ENCODE data around the gene MAPK6.
"Not testable (repeated sequence)": the region's sequence is repeated elsewhere in the genome, so short reads cannot be mapped to it uniquely, and the experiment has no call there.

The MAPK6 gene

DNA sequence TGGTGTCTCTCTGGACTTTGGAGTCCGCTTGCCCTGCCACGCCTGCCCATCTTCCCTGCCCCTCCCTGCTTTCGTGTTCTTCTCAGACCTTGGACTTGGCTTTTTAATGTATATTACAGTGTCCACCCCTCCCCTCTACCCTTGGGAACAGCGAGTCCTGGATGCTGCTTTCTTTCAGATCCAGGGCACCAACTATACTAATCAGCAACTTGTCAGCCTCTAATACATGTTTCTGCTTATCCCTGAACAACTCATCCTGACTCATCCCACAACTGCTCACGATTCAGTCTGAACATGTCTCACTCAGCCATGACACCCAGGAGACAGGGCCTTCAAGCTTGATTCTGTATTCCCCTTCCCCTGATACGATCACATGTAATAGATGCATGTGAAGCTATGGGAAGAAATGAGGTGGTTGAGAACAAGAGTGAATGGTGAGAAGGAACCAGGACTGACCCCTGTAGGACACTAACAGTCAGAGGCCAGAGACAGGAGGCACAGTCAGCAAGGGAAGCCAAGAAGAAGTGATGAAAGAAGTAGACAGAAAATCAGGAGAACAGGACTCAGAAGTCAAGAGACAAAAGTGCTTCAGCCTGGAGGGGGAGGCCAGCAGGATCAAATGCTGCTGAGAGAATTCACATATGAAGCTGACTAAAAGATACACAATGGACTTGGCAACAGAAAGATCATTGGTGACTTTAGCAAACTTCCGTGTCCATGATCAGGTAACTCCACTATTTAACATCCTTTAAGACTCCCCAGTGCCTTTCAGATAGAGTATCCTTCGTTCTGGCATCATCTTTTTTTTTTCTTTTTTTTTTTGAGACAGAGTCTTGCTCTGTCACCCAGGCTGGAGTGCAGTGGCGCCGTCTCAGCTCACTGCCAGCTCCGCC is 58.1 kb downstream of the MAPK6 start:
- DNase-seq (ENCODE audit: insufficient read length, low spot score) (peak; percentile 35), FAIRE-seq (no peak)
- TF ChIP-seq POLR2A (IDR thresholded peaks at IDR 0.05; ENCODE audit: low read depth, low read length): no peak

DNA sequence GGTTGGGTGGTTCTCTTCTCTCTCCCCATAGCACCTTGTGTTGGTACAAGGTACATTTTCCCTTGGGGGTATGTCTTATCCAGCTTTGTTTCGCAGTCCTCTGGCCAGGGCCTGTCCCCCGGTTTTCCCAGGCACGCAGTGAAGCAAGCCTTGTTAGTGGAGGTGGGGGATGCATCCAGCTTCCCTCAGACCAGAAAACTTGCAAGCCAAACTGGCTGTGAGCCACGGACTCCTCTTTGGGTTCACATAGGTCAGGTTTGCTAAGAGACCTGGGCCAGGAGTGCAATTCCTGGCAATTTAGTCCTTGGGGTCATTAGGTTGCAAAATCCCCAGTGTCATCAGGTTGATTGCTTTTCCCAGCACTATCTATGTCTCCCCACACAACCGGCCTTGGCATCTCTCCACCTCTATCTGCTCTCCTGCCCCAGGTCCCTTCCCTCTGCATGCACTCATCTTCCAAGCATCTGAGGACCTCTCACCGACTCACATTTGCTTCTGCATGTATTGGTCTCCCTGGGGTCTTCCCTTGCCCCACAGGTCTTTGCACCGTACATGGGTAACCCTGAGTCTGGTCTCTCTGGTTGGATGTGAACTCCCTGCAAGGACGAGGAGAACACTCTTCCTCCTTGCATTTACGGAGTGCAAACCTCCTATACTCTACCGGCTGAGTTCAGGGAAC is 59.3 kb downstream of the MAPK6 start:
- DNase-seq (ENCODE audit: insufficient read length, low spot score) (no peak), FAIRE-seq (no peak)
- TF ChIP-seq POLR2A (IDR thresholded peaks at IDR 0.05; ENCODE audit: low read depth, low read length): no peak

DNA sequence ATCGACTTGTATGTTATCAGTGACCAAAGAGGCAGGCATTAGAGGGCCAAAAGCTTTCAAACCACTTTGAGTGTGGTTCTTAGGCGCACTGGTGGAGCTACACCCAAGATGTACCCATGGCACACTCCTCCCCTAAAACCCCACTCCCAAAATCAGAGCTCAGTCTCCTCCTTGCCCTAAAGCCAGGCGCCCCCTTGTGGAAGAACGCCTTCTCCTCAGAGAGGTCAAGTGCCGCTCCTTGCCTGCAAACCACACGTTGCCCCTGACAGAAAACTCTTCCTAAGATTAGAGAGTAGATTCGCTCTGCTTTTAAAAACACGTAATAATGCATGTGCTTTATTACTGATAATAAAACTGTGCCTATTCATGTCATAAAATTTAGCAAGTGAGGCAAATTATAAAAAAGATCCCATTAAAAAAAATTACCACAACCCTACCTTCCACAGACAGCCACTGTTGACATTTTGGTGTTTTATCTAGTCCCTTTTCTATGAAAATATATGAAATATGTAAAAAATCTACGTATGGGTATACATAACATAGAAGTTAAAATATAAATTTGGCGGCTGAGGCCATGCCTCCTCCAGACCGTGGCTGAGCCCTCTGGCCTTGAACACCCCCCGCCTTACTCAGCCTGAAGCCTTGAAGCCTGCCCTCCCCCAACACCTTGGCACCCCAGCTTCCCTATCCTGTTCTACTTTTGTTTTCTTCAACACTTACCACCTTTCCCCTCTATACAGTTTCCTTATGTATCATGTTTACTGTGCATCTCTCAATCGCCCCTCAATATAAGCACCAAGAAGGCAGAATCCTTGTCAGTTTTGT is 60.1 kb downstream of the MAPK6 start:
- no peak for FAIRE-seq
- TF ChIP-seq POLR2A (IDR thresholded peaks at IDR 0.05; ENCODE audit: low read depth, low read length): no peak
- no peak for DNase-seq (ENCODE audit: insufficient read length, low spot score)

DNA sequence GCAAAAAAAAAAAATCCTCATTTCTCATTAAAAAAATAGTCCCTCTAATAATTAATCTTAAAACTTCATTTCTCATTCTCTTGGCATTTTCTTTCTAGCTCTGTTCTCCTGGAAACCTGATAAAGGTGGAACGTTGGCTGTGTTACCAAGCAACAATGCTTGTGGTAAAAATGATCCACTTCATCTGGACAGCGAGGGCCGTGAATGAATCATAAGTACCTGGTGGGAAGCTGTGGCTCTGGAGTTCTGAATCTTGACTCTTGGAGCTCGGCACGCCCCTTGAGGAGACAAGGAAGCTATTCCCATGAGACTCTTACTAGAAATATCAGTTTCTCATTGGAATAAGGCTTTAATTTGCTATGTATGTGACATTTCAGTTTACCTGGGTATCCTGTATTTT is 61.0 kb downstream of the MAPK6 start:
- DNase-seq (ENCODE audit: insufficient read length, low spot score) (no peak), FAIRE-seq (no peak)
- no peak for TF ChIP-seq POLR2A (IDR thresholded peaks at IDR 0.05; ENCODE audit: low read depth, low read length)

DNA sequence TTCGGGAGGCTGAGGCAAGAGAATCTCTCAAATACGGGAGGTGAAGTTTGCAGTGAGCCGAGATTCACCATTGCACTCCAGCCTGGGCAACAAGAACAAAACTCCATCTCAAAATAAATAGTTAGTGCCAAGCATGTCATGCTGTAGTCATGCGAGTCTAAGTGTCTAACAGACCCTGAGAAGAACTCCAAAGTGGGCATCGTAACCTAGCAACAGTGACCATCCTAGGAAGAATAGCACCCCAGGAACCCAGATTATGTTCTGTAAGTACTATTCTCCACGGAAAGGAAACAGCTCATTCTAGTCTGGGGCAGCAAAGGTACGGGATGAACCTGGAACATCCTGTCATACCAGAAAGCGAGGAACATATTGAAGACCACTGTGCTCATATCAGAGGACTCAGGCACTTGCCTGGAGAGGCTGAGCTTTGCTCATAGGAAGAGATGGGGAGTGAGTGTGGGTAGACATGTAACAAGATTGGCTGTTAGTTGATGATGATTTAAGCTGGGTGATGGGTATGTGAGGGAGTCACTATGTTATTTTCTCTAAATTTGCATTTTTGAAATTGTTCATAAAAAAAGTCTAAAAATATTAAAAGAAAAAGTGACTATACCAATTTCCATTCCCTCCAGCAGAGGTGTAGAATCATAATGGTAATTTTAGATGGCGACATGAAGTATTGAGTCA is 61.8 kb downstream of the MAPK6 start:
- no peak for DNase-seq (ENCODE audit: insufficient read length, low spot score)
- no peak for FAIRE-seq
- TF ChIP-seq POLR2A (IDR thresholded peaks at IDR 0.05; ENCODE audit: low read depth, low read length): no peak

DNA sequence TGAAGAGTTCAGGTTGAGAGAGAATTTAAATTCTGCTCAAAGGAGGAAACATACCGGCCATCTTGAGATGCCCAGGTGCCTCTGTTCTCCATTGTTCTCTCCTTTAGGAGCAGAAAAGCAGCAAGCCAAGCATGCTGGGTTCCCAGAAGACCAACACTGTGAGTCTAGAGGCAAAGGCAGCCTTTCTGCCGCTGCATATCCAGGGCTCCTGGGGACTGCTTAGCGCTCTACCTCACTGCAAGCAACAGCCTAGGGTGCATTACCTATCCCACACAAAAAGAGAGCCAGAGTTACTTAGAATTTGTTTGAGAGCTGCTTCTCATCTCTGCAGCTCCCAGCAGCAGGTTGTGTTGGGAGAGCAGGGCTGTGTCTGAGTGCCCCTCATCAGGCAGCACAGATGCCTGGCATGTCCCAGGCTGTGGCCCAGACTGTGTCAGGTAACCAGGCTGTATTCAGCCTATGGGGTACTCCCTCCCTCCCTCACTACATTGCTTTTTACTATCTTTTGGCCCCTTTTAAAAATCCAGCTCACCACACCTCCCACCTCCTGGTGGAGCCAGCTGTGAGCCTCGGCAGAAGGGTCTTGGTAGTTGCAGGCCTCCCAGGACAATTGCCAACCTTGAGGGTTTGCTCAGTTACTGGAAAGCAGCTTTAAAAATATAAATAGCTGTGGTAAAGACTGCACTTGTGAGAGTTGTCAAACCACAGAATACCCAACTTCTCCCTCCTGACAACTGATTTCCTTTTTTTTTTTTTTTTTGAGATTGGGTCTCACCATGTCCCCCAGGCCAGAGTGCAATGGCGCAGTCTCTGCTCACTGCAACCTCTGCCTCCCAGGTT is 63.4 kb downstream of the MAPK6 start:
- no peak for DNase-seq (ENCODE audit: insufficient read length, low spot score)
- TF ChIP-seq POLR2A (IDR thresholded peaks at IDR 0.05; ENCODE audit: low read depth, low read length): no peak
- no peak for FAIRE-seq

DNA sequence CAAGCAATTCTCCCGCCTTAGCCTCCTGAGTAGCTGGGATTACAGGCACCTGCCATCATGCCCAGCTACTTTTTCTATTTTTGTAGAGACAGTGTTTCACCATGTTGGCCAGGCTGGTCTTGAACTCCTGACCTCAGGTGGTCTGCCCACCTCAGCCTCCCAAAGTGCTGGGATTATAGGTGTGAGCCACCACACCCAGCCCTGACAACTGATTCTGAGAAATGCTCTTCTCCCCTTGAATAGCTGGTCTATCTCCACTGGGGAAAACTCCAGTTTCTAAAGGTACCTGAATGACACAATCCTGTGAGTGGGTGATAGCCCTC is 64.0 kb downstream of the MAPK6 start:
- not testable (repeated sequence) for FAIRE-seq; DNase-seq (ENCODE audit: insufficient read length, low spot score)

DNA sequence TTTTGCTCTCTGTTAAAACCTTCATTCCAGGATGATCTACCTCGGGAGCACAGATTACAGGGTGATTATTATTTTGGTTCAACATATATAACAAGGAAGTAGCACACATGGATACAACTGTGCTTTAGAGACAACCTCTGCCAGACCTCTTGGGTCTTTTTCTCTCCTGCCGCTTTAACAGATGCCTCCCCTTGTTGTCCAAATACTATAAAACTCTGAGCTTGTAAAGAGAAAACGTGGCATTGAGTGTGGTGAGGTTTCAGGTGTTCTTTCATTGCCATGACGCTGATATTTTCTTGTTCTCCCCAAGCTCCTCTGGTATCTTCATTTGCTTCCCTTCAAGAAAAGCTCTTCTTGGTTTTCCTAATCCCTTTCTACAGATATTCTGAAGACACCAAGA is 64.6 kb downstream of the MAPK6 start:
- FAIRE-seq (no peak), DNase-seq (ENCODE audit: insufficient read length, low spot score) (no peak)
- TF ChIP-seq POLR2A (IDR thresholded peaks at IDR 0.05; ENCODE audit: low read depth, low read length): no peak

DNA sequence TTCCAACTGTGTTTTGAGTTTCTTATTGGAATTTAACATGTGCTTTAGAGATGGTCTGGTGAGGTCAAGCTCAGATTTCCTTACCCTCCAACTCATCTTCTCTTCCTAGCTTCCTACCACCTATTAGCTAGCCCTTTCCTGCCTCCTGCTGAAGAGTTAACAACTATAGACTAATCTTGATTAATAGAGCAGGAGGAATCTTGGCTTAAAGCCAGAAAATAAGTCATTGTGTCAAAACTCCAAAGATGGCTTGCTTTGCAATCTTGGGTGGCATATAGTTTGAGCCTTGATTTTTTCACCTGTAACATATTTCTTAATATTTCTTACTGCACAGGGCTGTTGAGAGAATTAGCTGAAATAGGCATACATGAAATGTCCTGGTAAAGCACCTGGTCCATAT is 66.3 kb downstream of the MAPK6 start:
- FAIRE-seq: no peak
- DNase-seq (ENCODE audit: insufficient read length, low spot score): no peak

DNA sequence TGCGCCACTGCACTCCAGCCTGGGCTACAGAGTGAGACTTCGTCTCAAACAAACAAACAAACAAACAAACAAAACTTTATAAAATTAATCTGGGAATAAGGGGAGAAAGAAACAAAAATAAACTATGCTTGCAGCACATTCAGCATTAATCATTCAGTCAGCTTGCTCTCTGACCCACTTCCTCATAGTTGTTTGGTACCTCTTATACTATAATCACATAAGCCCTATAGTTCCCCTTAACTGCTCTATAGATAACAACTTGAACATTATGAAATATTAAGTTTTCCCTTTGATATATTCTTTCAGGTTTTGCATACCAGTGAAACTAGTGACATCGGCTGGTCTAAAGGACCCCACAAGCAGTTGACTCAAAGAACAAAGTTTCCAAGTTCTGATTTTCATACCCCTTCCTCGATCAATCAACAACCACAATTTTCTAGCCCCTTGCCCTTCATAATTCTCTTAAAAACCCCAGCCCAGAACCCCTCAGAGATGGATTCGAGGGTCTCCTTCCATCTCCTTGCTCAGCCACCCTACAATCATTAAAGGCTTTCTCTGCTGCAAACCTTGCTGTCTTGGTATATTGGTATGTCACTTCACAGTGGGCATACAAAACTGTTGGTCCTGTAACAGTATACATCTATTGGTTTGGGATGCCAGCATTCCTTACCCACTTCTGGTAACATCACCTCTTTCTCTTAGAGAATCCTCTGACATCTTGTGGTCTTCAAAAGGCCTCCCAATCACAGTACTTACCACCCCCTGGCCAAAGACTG is 67.2 kb downstream of the MAPK6 start:
- no peak for FAIRE-seq
- no peak for DNase-seq (ENCODE audit: insufficient read length, low spot score)
- TF ChIP-seq POLR2A (IDR thresholded peaks at IDR 0.05; ENCODE audit: low read depth, low read length): no peak

More for the DNA sequence above, 66.3 kb downstream of the MAPK6 start:
- no peak for TF ChIP-seq POLR2A (IDR thresholded peaks at IDR 0.05; ENCODE audit: low read depth, low read length)

DNA sequence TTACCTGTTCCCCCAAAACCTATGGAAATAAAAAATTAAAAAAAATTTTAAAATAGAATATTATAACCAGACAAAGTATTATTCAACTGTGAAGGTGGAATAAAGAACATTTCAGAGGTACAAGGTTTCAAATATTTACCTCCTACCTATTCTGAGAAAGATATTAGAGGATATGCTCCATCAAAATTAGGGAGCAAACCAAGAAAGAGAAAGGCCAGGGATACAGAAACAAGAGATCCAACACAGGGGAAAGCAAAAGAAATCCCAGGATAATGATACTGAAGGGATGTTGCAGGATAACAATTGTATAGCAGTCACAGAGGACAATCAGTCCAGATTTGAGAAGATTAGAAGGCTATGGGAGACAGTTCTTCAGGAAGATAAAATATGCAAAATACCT is 71.2 kb downstream of the MAPK6 start:
- FAIRE-seq: no peak
- no peak for TF ChIP-seq POLR2A (IDR thresholded peaks at IDR 0.05; ENCODE audit: low read depth, low read length)
- DNase-seq (ENCODE audit: insufficient read length, low spot score): no peak

DNA sequence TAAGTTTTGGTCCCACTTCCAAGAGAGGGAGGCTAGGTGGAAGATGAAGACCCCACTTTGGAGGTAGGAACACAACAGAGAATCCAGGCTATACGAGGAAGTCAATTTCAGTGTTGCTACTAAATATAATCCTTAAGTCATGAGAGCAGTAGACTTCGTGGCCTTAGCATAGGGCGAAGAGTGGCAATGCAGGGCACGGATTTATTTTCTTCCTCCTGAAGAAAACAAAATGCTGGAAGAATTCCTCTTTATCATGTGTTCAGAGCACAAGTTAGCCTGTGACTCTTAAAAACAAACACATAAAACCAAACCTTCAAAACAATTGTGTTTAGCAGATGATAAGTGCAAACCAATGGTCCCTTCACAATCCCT is 74.1 kb downstream of the MAPK6 start:
- no peak for TF ChIP-seq POLR2A (IDR thresholded peaks at IDR 0.05; ENCODE audit: low read depth, low read length)

More for the DNA sequence above, 74.1 kb downstream of the MAPK6 start:
- DNase-seq (ENCODE audit: insufficient read length, low spot score) (no peak), FAIRE-seq (no peak)
